ENCODE data around the gene ZNF280B. TPM values are rescaled to one million over a fixed set of nuclear protein-coding genes. Genes with fewer than 3 reads are reported as not detected.

The ZNF280B gene
- total RNA-seq, 3 donors from 2014 or later (not counting 1 experiment from before 2014, with no cell fraction given) = 0.99 to 1.8 (median 1.6) TPM

DNA sequence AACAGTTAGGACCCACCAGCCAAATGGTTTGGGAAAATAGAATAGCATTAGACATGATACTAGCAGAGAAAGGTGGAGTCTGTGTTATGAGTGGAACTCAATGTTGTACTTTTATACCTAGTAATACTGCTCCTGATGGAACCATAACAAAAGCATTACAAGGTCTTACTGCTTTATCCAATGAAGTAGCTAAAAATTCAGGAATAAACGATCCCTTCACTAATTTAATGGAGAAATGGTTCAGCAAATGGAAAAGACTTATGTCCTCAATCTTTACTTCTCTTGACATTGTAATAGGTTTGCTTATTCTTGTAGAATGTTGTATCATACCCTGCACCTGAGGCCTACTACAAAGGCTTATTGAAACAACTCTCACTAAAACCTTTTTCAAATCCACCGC is 50.2 kb downstream of the ZNF280B start:
- Mint-ChIP-seq H3K9me3 (peaks cover 7 to 14% of the 10 kb centered on the region in 2 donors), H3K4me3 (no peak overlapping the region), H3K27me3 (ENCODE audit: low read depth in 2 of 2) (peaks cover 22 to 48% of the 10 kb centered on the region in 2 donors), H3K36me3 (peaks cover 19% of the 10 kb centered on the region), H3K4me1 (no peaks in the 10 kb centered on the region), H3K27ac (no peak overlapping the region)
- H3K27me3 ChIP-seq (ENCODE audit: control insufficient read depth, insufficient read depth, low read length) = peaks cover 10% of the 10 kb centered on the region
- no peak overlapping the region for H3K4me3 ChIP-seq (ENCODE audit: low read length)
- no peak overlapping the region for H3K27ac ChIP-seq (ENCODE audit: low read length)
- DNase-seq (no peak), ATAC-seq (no peak)
- H3K36me3 ChIP-seq (ENCODE audit: control insufficient read depth, insufficient read depth, low read length) = no peaks in the 10 kb centered on the region
- H3K9me3 ChIP-seq (ENCODE audit: control insufficient read depth, insufficient read depth, low read length) = peaks cover 21% of the 10 kb centered on the region
- TF ChIP-seq, protein P1, sequence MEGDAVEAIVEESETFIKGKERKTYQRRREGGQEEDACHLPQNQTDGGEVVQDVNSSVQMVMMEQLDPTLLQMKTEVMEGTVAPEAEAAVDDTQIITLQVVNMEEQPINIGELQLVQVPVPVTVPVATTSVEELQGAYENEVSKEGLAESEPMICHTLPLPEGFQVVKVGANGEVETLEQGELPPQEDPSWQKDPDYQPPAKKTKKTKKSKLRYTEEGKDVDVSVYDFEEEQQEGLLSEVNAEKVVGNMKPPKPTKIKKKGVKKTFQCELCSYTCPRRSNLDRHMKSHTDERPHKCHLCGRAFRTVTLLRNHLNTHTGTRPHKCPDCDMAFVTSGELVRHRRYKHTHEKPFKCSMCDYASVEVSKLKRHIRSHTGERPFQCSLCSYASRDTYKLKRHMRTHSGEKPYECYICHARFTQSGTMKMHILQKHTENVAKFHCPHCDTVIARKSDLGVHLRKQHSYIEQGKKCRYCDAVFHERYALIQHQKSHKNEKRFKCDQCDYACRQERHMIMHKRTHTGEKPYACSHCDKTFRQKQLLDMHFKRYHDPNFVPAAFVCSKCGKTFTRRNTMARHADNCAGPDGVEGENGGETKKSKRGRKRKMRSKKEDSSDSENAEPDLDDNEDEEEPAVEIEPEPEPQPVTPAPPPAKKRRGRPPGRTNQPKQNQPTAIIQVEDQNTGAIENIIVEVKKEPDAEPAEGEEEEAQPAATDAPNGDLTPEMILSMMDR (IDR thresholded peaks at IDR 0.05) = no peak
- no peaks in the 10 kb centered on the region for H3K4me1 ChIP-seq (ENCODE audit: control insufficient read depth, insufficient read depth, low read length)
- intact Hi-C loops (cut with micrococcal nuclease) = no loop called here
- WGBS (ENCODE audit: insufficient coverage) = no CpG with 5 or more reads among the region's 2 CpGs

DNA sequence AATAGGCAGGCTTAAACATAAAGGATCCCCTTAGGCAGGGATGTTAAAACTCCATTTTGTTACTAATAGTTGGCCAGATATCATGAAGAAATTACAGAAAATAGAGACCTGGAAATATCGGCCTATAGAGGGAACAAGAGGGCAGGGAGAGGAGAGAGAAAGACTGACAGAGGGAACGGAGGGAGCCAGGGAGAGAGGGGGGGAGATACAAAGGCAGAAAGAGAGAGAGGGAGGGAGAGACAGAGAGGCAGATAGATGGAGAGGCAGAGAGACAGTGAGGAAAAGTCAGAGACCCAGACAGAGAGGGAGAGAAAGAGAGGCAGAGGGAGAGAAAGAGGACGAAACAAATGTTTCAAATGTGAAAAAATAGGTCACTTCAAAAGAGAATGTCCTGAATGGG is 53.5 kb downstream of the ZNF280B start:
- H3K4me3 ChIP-seq (ENCODE audit: low read length) = no peak overlapping the region
- H3K27me3 ChIP-seq (ENCODE audit: control insufficient read depth, insufficient read depth, low read length) = peaks cover 6% of the 10 kb centered on the region
- DNase-seq (no peak), ATAC-seq (no peak)
- WGBS (ENCODE audit: insufficient coverage) = 70% methylated on average over 3 of the region's 3 CpGs
- H3K27ac ChIP-seq (ENCODE audit: low read length) = no peak overlapping the region
- H3K4me1 ChIP-seq (ENCODE audit: control insufficient read depth, insufficient read depth, low read length) = peaks cover 4% of the 10 kb centered on the region
- peaks cover 8 to 18% of the 10 kb centered on the region in 2 donors for H3K9me3 Mint-ChIP-seq
- H3K9me3 ChIP-seq (ENCODE audit: control insufficient read depth, insufficient read depth, low read length) = peaks cover 26% of the 10 kb centered on the region
- TF ChIP-seq, protein P1 (IDR thresholded peaks at IDR 0.05) = no peak
- no peak overlapping the region for H3K27ac Mint-ChIP-seq
- H3K4me1 Mint-ChIP-seq = no peaks in the 10 kb centered on the region
- H3K27me3 Mint-ChIP-seq (ENCODE audit: low read depth in 2 of 2) = peaks cover 25 to 51% of the 10 kb centered on the region in 2 donors
- intact Hi-C loops (cut with micrococcal nuclease) = no loop called here
- H3K36me3 ChIP-seq (ENCODE audit: control insufficient read depth, insufficient read depth, low read length) = no peaks in the 10 kb centered on the region
- H3K4me3 Mint-ChIP-seq = no peak overlapping the region
- peaks cover 30% of the 10 kb centered on the region for H3K36me3 Mint-ChIP-seq

DNA sequence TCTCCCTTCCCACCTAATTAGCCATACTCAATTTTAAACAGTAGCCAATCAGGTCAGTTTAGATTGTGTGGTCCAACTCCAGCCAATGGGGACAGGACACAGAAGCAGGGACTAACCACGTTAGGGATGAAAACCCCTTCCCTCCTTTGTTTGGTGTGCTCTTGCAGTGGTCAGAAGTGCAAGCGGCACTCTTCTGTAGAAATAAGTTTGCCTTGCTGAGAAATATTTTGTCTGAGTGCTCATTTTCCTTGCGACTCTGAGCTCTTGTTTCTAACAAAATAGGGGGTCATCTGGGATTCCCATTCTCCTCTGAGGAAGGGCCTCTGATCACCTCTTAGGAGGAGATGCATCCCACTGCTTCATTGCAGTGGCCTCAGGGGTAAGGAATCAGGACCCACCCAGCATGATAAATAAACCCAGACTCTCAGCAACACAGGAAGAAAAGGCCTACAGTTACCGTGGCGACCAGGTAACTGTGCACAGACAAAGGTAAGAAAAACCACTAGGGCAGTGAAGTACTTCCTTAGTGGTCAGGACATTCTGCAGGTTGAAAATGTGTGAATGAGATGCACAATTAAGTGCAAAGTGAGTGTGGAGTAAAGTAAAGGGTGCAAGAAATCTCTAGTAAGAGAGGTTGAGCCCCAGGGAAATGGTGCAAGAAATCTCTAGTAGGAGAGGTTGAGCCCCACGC is 55.4 kb downstream of the ZNF280B start:
- Histone ChIP-seq H3K27me3 (ENCODE audit: control insufficient read depth, insufficient read depth, low read length) (peaks cover 9% of the 10 kb centered on the region), H3K27ac (ENCODE audit: low read length) (no peak overlapping the region), H3K9me3 (ENCODE audit: control insufficient read depth, insufficient read depth, low read length) (peaks cover 13% of the 10 kb centered on the region), H3K36me3 (ENCODE audit: control insufficient read depth, insufficient read depth, low read length) (no peaks in the 10 kb centered on the region), H3K4me1 (ENCODE audit: control insufficient read depth, insufficient read depth, low read length) (peaks cover 5% of the 10 kb centered on the region), H3K4me3 (ENCODE audit: low read length) (no peak overlapping the region)
- Mint-ChIP-seq H3K27me3 (ENCODE audit: low read depth in 2 of 2) (peaks cover 28 to 59% of the 10 kb centered on the region in 2 donors), H3K9me3 (peaks cover 2 to 7% of the 10 kb centered on the region in 2 donors), H3K27ac (no peak overlapping the region), H3K36me3 (peaks cover 16% of the 10 kb centered on the region), H3K4me3 (no peak overlapping the region), H3K4me1 (no peaks in the 10 kb centered on the region)
- WGBS (ENCODE audit: insufficient coverage) = 79% methylated on average over 6 of the region's 6 CpGs
- no peak for DNase-seq
- TF ChIP-seq, protein P1 (IDR thresholded peaks at IDR 0.05) = no peak
- intact Hi-C loops (cut with micrococcal nuclease) = no loop called here
- no peak for ATAC-seq

DNA sequence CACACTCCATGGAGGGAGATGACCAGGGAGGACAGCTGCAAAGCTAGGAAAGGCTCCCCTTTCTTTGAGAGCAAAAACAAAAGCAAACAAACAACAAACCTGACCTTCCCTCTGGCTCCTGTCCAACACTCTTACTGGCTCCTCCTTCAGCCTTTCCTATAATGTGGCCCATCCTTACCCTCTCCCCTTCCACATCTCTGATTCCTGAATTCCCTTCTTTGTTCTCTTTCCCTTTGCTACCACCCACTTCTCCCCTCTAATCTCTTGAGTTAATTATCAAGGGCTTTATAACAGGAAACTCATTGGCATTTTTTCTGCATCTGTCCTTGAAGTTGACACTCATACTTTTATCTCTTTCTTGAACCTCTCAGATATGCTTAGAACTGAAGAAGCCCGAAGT is 56.3 kb downstream of the ZNF280B start:
- H3K4me1 ChIP-seq (ENCODE audit: control insufficient read depth, insufficient read depth, low read length) = peaks cover 5% of the 10 kb centered on the region
- Mint-ChIP-seq H3K4me3 (no peak overlapping the region), H3K9me3 (peaks cover 2 to 7% of the 10 kb centered on the region in 2 donors), H3K36me3 (peaks cover 16% of the 10 kb centered on the region), H3K27me3 (ENCODE audit: low read depth in 2 of 2) (peaks cover 29 to 61% of the 10 kb centered on the region in 2 donors), H3K4me1 (no peaks in the 10 kb centered on the region), H3K27ac (no peak overlapping the region)
- WGBS (ENCODE audit: insufficient coverage) = 83% methylated on average over 1 of the region's 1 CpG
- TF ChIP-seq, protein P1 (IDR thresholded peaks at IDR 0.05) = no peak
- ATAC-seq = no peak
- no peak overlapping the region for H3K27ac ChIP-seq (ENCODE audit: low read length)
- no peak for DNase-seq
- H3K27me3 ChIP-seq (ENCODE audit: control insufficient read depth, insufficient read depth, low read length) = peaks cover 9% of the 10 kb centered on the region
- intact Hi-C loops (cut with micrococcal nuclease) = no loop called here
- H3K36me3 ChIP-seq (ENCODE audit: control insufficient read depth, insufficient read depth, low read length) = no peaks in the 10 kb centered on the region
- H3K9me3 ChIP-seq (ENCODE audit: control insufficient read depth, insufficient read depth, low read length) = peaks cover 13% of the 10 kb centered on the region
- no peak overlapping the region for H3K4me3 ChIP-seq (ENCODE audit: low read length)

Measured in natural killer cell (primary cell).